GM12878 (cell line): ENCODE results near the gene ROCK2. TPM values are rescaled to one million over a fixed set of nuclear protein-coding genes. Genes with fewer than 3 reads are reported as not detected.

Experiments
- ATAC-seq: fragments of 200-7000 bp; cut with Tn5 transposase; 3 replicates; pipeline ENCODE4 v1.9.1; 2020; ENCODE audit warnings: mild to moderate bottlenecking, moderate library complexity
- BruUV-seq: library from RNA; stranded (reverse); fragments of 400-500 nt; replicated peaks from 2 replicates; lab custom pipeline; 2021; lab: Mats Ljungman, UMichigan
- CTCF ChIA-PET: fragments of 300-600 bp; sonication (Branson Sonifier 250); formaldehyde crosslinking; extraction: SDS; loops from one replicate; lab custom pipeline; 2021; ENCODE audit warnings: inconsistent platforms; lab: Yijun Ruan, JAX
- POLR2A ChIA-PET: fragments of 350-600 bp; formaldehyde crosslinking; extraction: SDS; loops from one replicate; lab custom pipeline; 2021; ENCODE audit warnings: inconsistent platforms; lab: Charles Lee
- RAD21 ChIA-PET: fragments of 300-600 bp; sonication (Branson Sonifier 250); formaldehyde crosslinking; loops from one replicate; lab custom pipeline; 2023; ENCODE audit warnings: antibody characterized with exemption; ENCODE audit not compliant: unreplicated experiment; lab: Charles Lee
- SMC1A ChIA-PET: fragments of 300-600 bp; sonication (Branson Sonifier 250); formaldehyde crosslinking; loops from one replicate; lab custom pipeline; 2023; ENCODE audit not compliant: unreplicated experiment, uncharacterized antibody; lab: Charles Lee
- DNase-seq: peaks from one replicate; pipeline ENCODE4 v3.0.0-alpha.2; 2011; ENCODE audit warnings: low read depth, low spot score
- FAIRE-seq: peaks from 3 replicates; lab custom pipeline; 2011; peaks lifted over from hg19 to GRCh38; lab: Jason Lieb, UNC
- H2AFZ ChIP-seq: 2 replicates; pipeline ENCODE4 v1.6.0; 2011; ENCODE audit warnings: low read depth, low read length, control low read depth; ENCODE audit not compliant: control insufficient read depth
- H3K27ac ChIP-seq: 2 replicates; pipeline ENCODE4 v1.5.1; 2011; ENCODE audit warnings: control low read depth; ENCODE audit not compliant: control insufficient read depth, insufficient read depth
- H3K27me3 ChIP-seq, 2 experiments: replicated peaks in 1 of 2; 2 replicates each; pipeline versions ENCODE4 v1.6.0 to v1.6.1; 2011; ENCODE audit warnings: low read length in 1 of 2; ENCODE audit not compliant: control insufficient read depth in 2 of 2, insufficient read depth in 2 of 2
- H3K36me3 ChIP-seq, 2 experiments: 2 replicates each; pipeline ENCODE4 v1.5.1; 2011; ENCODE audit warnings: low read length in 1 of 2; ENCODE audit not compliant: control insufficient read depth in 2 of 2, insufficient read depth in 2 of 2
- H3K4me1 ChIP-seq: 2 replicates; pipeline ENCODE4 v1.6.1; 2011; ENCODE audit warnings: mild to moderate bottlenecking, low read length, moderate library complexity, mixed read lengths; ENCODE audit not compliant: control insufficient read depth, insufficient read depth
- H3K4me2 ChIP-seq: 2 replicates; pipeline ENCODE4 v1.6.0; 2011; ENCODE audit warnings: control low read depth; ENCODE audit not compliant: control insufficient read depth, insufficient read depth
- H3K4me3 ChIP-seq: fragments of 200-600 bp; sonication (generic); 2 replicates; pipeline ENCODE4 v1.5.1; 2016
- H3K79me2 ChIP-seq: 2 replicates; pipeline ENCODE4 v1.6.0; 2011; ENCODE audit warnings: low read length; ENCODE audit not compliant: control insufficient read depth, insufficient read depth
- H3K9ac ChIP-seq: 2 replicates; pipeline ENCODE4 v1.8.0; 2011; ENCODE audit warnings: low read length, control low read depth, mixed read lengths; ENCODE audit not compliant: control insufficient read depth, insufficient read depth
- H3K9me3 ChIP-seq: replicated peaks from 3 replicates; pipeline ENCODE4 v1.5.1; 2011; ENCODE audit warnings: mild to moderate bottlenecking, low read length; ENCODE audit not compliant: control insufficient read depth, insufficient read depth
- H4K20me1 ChIP-seq: 2 replicates; pipeline ENCODE4 v1.6.0; 2011; ENCODE audit not compliant: control insufficient read depth, insufficient read depth
- ASH2L ChIP-seq: fragments of 300-600, 200-600 bp; sonication (generic); IDR thresholded peaks from 2 replicates; pipeline ENCODE4 v1.6.1; 2017; ENCODE audit warnings: low read depth, mild to moderate bottlenecking, borderline replicate concordance
- ATF7 ChIP-seq: fragments of 450-650 bp; IDR thresholded peaks from 2 replicates; pipeline ENCODE4 v1.6.1; 2016; ENCODE audit warnings: low read depth, mild to moderate bottlenecking
- BCL3 ChIP-seq: IDR thresholded peaks from 2 replicates; pipeline ENCODE4 v1.6.1; 2011; ENCODE audit warnings: borderline replicate concordance, low read depth, mild to moderate bottlenecking, moderate library complexity, low read length; ENCODE audit not compliant: insufficient read depth, poor library complexity, severe bottlenecking
- CBFB ChIP-seq: IDR thresholded peaks from 2 replicates; pipeline ENCODE4 v1.6.1; 2016; ENCODE audit warnings: antibody characterized with exemption, low read depth
- DPF2 ChIP-seq: fragments of 450-650 bp; IDR thresholded peaks from 2 replicates; pipeline ENCODE4 v1.6.1; 2017; ENCODE audit warnings: mild to moderate bottlenecking
- EED ChIP-seq: sonication (generic); IDR thresholded peaks from 2 replicates; pipeline ENCODE4 v1.6.1; 2016; ENCODE audit warnings: antibody characterized with exemption, low read depth
- EZH2 ChIP-seq: IDR thresholded peaks from 2 replicates; pipeline ENCODE4 v1.6.1; 2012; ENCODE audit warnings: low read depth, mild to moderate bottlenecking, control low read depth, inconsistent platforms, low read length, borderline replicate concordance; ENCODE audit not compliant: control insufficient read depth
- HCFC1 ChIP-seq: fragments of 150-350 bp; IDR thresholded peaks from 2 replicates; pipeline ENCODE4 v1.6.1; 2014; ENCODE audit warnings: low read length
- NFIC ChIP-seq: IDR thresholded peaks from 2 replicates; pipeline ENCODE4 v1.6.1; 2012; ENCODE audit warnings: low read depth, mild to moderate bottlenecking, inconsistent platforms, low read length, moderate library complexity
- NFYB ChIP-seq: IDR thresholded peaks from 2 replicates; pipeline ENCODE4 v1.6.1; 2011; ENCODE audit warnings: low read depth, mild to moderate bottlenecking, low read length, improper control_type of control experiment, moderate library complexity; ENCODE audit not compliant: insufficient read depth
- NRF1 ChIP-seq: conservative IDR thresholded peaks from 2 replicates; pipeline ENCODE4 v1.6.1; 2011; ENCODE audit warnings: mild to moderate bottlenecking, low read depth, low read length, improper control_type of control experiment
- SIX5 ChIP-seq: IDR thresholded peaks from 2 replicates; pipeline ENCODE4 v1.6.1; 2011; ENCODE audit warnings: mild to moderate bottlenecking, low read depth, low read length, moderate library complexity; ENCODE audit not compliant: severe bottlenecking
- SPI1 ChIP-seq: IDR thresholded peaks from 2 replicates; pipeline ENCODE4 v1.6.1; 2011; ENCODE audit warnings: low read depth, mild to moderate bottlenecking, low read length, moderate library complexity, borderline replicate concordance; ENCODE audit not compliant: insufficient read depth
- TBL1XR1 ChIP-seq: IDR thresholded peaks from 2 replicates; pipeline ENCODE4 v1.6.1; 2012; ENCODE audit warnings: low read depth, low read length, improper control_type of control experiment
- TCF12 ChIP-seq: IDR thresholded peaks from 2 replicates; pipeline ENCODE4 v1.6.1; 2011; ENCODE audit warnings: low read depth, mild to moderate bottlenecking, low read length
- WGBS: methylation state at CpG from one replicate; pipeline ENCODE4 v1.1.6; 2016; ENCODE audit warnings: low lambda C conversion rate; ENCODE audit not compliant: insufficient replicate concordance, insufficient coverage; ENCODE audit errors: missing lambda C conversion rate; 5-methylcytosine and 5-hydroxymethylcytosine counted together
- in situ Hi-C: fragments of 300-500 bp; cut with MboI; formaldehyde crosslinking; loops from 9 replicates; pipeline ENCODE4 v1.14.3; 2018; ENCODE audit warnings: mixed read lengths
- intact Hi-C: fragments of 100-400 bp; cut with micrococcal nuclease; formaldehyde crosslinking; loops from one replicate; pipeline ENCODE4 v1.14.2; 2022; ENCODE audit not compliant: unreplicated experiment
- polyA plus RNA-seq, 11 experiments: library from polyadenylated mRNA; depleted of rRNA in 4 of 11; unstranded in 6 of 11; stranded (reverse) in 5 of 11; fragments of >200 nt; fragmentation: Nextera tagmentation in 4 of 11; fragmentation: Illumina TruSeq in 1 of 11; extraction: Ambion mirVana in 4 of 11; extraction: Trizol in 1 of 11; gene quantifications; 1 replicate in 1 of 11; 2 replicates in 10 of 11; pipeline versions ENCODE4 v1.2.1 to v1.2.3, GENCODE V29; 2011 to 2016; ENCODE audit warnings: inconsistent platforms in 2 of 11, missing spikeins in 2 of 11, low read depth in 1 of 11
- total RNA-seq, 4 experiments: library from RNA; depleted of rRNA in 3 of 4; stranded (reverse); fragments of >200 nt in 3 of 4; fragmentation: Illumina TruSeq in 1 of 4; extraction: Trizol in 1 of 4; gene quantifications; 2 replicates each; pipeline versions ENCODE4 v1.2.1 to v1.2.3, GENCODE V29; 2013 to 2021
- TF ChIP-seq, protein P1 (sequence below): fragments of 150-350 bp; IDR thresholded peaks from 2 replicates; pipeline ENCODE4 v1.6.1; 2014; ENCODE audit warnings: mild to moderate bottlenecking, low read depth, low read length
- TF ChIP-seq, protein P2 (sequence below): fragments of 450-650 bp; IDR thresholded peaks from 2 replicates; pipeline ENCODE4 v1.6.1; 2017; ENCODE audit warnings: mild to moderate bottlenecking

Gene ROCK2
- total and polyA plus RNA-seq, 10 of the 15 experiments (the other 5 are each of a cell fraction or from before 2014, with no cell fraction given), result 4.6 to 22.1 (median 8.3) TPM

DNA sequence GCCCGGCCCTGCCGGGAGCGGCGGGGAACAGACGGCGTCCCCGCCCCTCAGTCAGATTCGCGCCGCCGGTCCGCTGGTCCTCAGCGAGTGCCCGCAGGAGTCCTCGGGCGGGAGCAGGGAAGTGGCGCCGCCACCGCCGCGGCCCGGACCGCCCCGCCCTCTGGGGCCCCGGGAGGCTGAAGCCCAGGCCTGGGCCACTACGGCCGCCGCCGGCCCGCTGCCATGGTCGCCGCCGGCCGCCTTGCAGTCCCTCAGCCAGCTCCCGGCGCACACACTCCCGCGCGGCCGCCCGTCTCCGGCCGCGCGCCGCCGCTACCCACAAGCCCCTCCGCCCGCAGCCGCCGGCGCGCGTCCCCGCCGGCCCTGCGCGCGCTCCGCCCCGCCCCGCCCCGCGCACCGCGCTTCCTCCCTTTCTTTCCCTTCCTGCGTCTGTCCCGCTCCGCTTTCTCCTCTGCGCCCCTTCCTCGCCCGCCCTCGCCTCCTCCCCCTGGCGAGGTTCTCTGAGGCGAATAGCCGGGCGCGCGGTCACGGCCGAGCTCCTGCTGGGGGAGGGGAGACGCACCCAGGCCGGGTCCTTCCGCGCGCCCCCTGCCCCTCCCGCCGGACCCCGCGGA, at the start of gene ROCK2 (continued):
- TF ChIP-seq NFYB, result no peak
- peak; percentile 29; the same call in 1 of the 2 replicates for TF ChIP-seq ASH2L
- TF ChIP-seq, protein P1, sequence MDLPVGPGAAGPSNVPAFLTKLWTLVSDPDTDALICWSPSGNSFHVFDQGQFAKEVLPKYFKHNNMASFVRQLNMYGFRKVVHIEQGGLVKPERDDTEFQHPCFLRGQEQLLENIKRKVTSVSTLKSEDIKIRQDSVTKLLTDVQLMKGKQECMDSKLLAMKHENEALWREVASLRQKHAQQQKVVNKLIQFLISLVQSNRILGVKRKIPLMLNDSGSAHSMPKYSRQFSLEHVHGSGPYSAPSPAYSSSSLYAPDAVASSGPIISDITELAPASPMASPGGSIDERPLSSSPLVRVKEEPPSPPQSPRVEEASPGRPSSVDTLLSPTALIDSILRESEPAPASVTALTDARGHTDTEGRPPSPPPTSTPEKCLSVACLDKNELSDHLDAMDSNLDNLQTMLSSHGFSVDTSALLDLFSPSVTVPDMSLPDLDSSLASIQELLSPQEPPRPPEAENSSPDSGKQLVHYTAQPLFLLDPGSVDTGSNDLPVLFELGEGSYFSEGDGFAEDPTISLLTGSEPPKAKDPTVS, result no peak
- 0 out of 2 replicates have a peak, but pooled peaks have one; percentile 14 for TF ChIP-seq NRF1
- TF ChIP-seq DPF2, result peak; percentile 19; the same call in 1 of the 2 replicates
- peak; percentile 28; the same call in 1 of the 2 replicates for TF ChIP-seq SPI1

GRCh38 chr2:11393711-11394236, 49.3 kb upstream of the ROCK2 start:
- H3K4me1 ChIP-seq, result no peaks in the 10 kb centered on the region
- SMC1A ChIA-PET, result no interaction called here
- H2AFZ ChIP-seq, result no peak overlapping the region
- 69% methylated on average over 11 of the region's 11 CpGs for WGBS
- intact Hi-C loops (no loop called here), in situ Hi-C loops (no loop called here)
- no peaks in the 10 kb centered on the region; a peak in 1 of 4 replicates for H3K27me3 ChIP-seq
- no peak for DNase-seq
- H3K4me3 ChIP-seq, result no peak overlapping the region
- H3K9ac ChIP-seq, result no peak overlapping the region
- CTCF ChIA-PET, result interaction anchor here (1.2 kb wide), 1 partner anchor 18 kb away, joined by 3 read pairs; no protein-coding TSS in a partner anchor
- no peaks in the 10 kb centered on the region for H3K9me3 ChIP-seq
- no peaks in the 10 kb centered on the region for H4K20me1 ChIP-seq
- BruUV-seq, result no TSS peak
- no peak overlapping the region for H3K27ac ChIP-seq
- no peak overlapping the region for H3K4me2 ChIP-seq
- TF ChIP-seq SIX5 (no peak), ATF7 (no peak), BCL3 (no peak), TCF12 (no peak), EED (no peak), CBFB (no peak), TBL1XR1 (no peak), NFIC (no peak), EZH2 (no peak), HCFC1 (no peak)
- TF ChIP-seq, protein P2, sequence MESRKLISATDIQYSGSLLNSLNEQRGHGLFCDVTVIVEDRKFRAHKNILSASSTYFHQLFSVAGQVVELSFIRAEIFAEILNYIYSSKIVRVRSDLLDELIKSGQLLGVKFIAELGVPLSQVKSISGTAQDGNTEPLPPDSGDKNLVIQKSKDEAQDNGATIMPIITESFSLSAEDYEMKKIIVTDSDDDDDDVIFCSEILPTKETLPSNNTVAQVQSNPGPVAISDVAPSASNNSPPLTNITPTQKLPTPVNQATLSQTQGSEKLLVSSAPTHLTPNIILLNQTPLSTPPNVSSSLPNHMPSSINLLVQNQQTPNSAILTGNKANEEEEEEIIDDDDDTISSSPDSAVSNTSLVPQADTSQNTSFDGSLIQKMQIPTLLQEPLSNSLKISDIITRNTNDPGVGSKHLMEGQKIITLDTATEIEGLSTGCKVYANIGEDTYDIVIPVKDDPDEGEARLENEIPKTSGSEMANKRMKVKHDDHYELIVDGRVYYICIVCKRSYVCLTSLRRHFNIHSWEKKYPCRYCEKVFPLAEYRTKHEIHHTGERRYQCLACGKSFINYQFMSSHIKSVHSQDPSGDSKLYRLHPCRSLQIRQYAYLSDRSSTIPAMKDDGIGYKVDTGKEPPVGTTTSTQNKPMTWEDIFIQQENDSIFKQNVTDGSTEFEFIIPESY, result no peak
- TF ChIP-seq, all 136 proteins: peak for 0
- Histone ChIP-seq H3K79me2 (no peaks in the 10 kb centered on the region), H3K36me3 (no peaks in the 10 kb centered on the region)
- RAD21 ChIA-PET, result interaction anchor here (0.6 kb wide), 1 partner anchor 1653 kb away, joined by 3 read pairs; no protein-coding TSS in a partner anchor
- ATAC-seq, result no peak
- POLR2A ChIA-PET, result no interaction called here
- no peak for FAIRE-seq
